ENCODE data around the gene SMYD2. TPM values are rescaled to one million over a fixed set of nuclear protein-coding genes. Genes with fewer than 3 reads are reported as not detected.

Gene SMYD2
- polyA plus RNA-seq, 1 donor from 2014 or later, result 36.9 TPM

GRCh38 chr1:214316593-214316992 is 35.6 kb downstream of the SMYD2 start:
- Histone ChIP-seq H3K79me2 (replicated peaks; ENCODE audit: insufficient read depth, low read length) (no peaks in the 10 kb centered on the region), H3K9me3 (ENCODE audit: low read length) (no peaks in the 10 kb centered on the region), H3K27ac (ENCODE audit: low read length) (no peak overlapping the region), H3K4me2 (ENCODE audit: low read length) (no peak overlapping the region), H2AFZ (ENCODE audit: low read depth, low read length) (no peak overlapping the region), H3K9ac (ENCODE audit: low read length) (no peak overlapping the region), H3K36me3 (ENCODE audit: insufficient read depth, low read length) (no peaks in the 10 kb centered on the region), H3F3A (ENCODE audit: insufficient read depth, low read length, poor library complexity, severe bottlenecking) (no peaks in the 10 kb centered on the region), H4K20me1 (ENCODE audit: insufficient read depth) (no peaks in the 10 kb centered on the region), H3K27me3 (ENCODE audit: insufficient read depth, low read depth, low read length) (no peaks in the 10 kb centered on the region), H3K4me3 (ENCODE audit: low read length) (no peak overlapping the region), H3K9me2 (ENCODE audit: insufficient read depth, low read length) (no peaks in the 10 kb centered on the region)
- TF ChIP-seq MXI1 (conservative IDR thresholded peaks at IDR 0.05; ENCODE audit: poor library complexity, severe bottlenecking) (no peak), SMC3 (conservative IDR thresholded peaks at IDR 0.05; ENCODE audit: poor library complexity) (no peak), EP300 (conservative IDR thresholded peaks at IDR 0.05; ENCODE audit: poor library complexity, severe bottlenecking) (no peak)

GRCh38 chr1:214317300-214317699 is 36.3 kb downstream of the SMYD2 start:
- no peaks in the 10 kb centered on the region for H3F3A ChIP-seq (ENCODE audit: insufficient read depth, low read length, poor library complexity, severe bottlenecking)
- H3K9me3 ChIP-seq (ENCODE audit: low read length), result no peaks in the 10 kb centered on the region
- no peak overlapping the region for H3K27ac ChIP-seq (ENCODE audit: low read length)
- H3K27me3 ChIP-seq (ENCODE audit: insufficient read depth, low read depth, low read length), result no peaks in the 10 kb centered on the region
- no peak overlapping the region for H3K4me2 ChIP-seq (ENCODE audit: low read length)
- H3K79me2 ChIP-seq (replicated peaks; ENCODE audit: insufficient read depth, low read length), result no peaks in the 10 kb centered on the region
- no peak overlapping the region for H3K9ac ChIP-seq (ENCODE audit: low read length)
- H3K36me3 ChIP-seq (ENCODE audit: insufficient read depth, low read length), result no peaks in the 10 kb centered on the region
- H2AFZ ChIP-seq (ENCODE audit: low read depth, low read length), result no peak overlapping the region
- no peak overlapping the region for H3K4me3 ChIP-seq (ENCODE audit: low read length)
- TF ChIP-seq EZH2 (IDR thresholded peaks at IDR 0.05; ENCODE audit: borderline replicate concordance, insufficient read depth, low read length, poor library complexity, severe bottlenecking) (no peak), RAD21 (conservative IDR thresholded peaks at IDR 0.05) (no peak), SMC3 (conservative IDR thresholded peaks at IDR 0.05; ENCODE audit: poor library complexity) (no peak), TAF1 (IDR thresholded peaks at IDR 0.05; ENCODE audit: low read depth) (no peak)
- H3K9me2 ChIP-seq (ENCODE audit: insufficient read depth, low read length), result no peaks in the 10 kb centered on the region
- H4K20me1 ChIP-seq (ENCODE audit: insufficient read depth), result no peaks in the 10 kb centered on the region

- H4K20me1 ChIP-seq (ENCODE audit: insufficient read depth), result no peaks in the 10 kb centered on the region
- H3K36me3 ChIP-seq (ENCODE audit: insufficient read depth, low read length), result no peaks in the 10 kb centered on the region
- TF ChIP-seq MXI1 (conservative IDR thresholded peaks at IDR 0.05; ENCODE audit: poor library complexity, severe bottlenecking) (no peak), EP300 (conservative IDR thresholded peaks at IDR 0.05; ENCODE audit: poor library complexity, severe bottlenecking) (no peak), POLR2AphosphoS5 (IDR thresholded peaks at IDR 0.05) (no peak), SMC3 (conservative IDR thresholded peaks at IDR 0.05; ENCODE audit: poor library complexity) (no peak), REST (IDR thresholded peaks at IDR 0.05; ENCODE audit: borderline replicate concordance) (no peak), CTCF (IDR thresholded peaks at IDR 0.05; ENCODE audit: poor library complexity, severe bottlenecking) (no peak), RAD21 (conservative IDR thresholded peaks at IDR 0.05) (no peak), EZH2 (IDR thresholded peaks at IDR 0.05; ENCODE audit: borderline replicate concordance, insufficient read depth, low read length, poor library complexity, severe bottlenecking) (no peak), TAF1 (IDR thresholded peaks at IDR 0.05; ENCODE audit: low read depth) (no peak)
- H3K79me2 ChIP-seq (replicated peaks; ENCODE audit: insufficient read depth, low read length), result no peaks in the 10 kb centered on the region
- no peak overlapping the region for H2AFZ ChIP-seq (ENCODE audit: low read depth, low read length)
- no peaks in the 10 kb centered on the region for H3F3A ChIP-seq (ENCODE audit: insufficient read depth, low read length, poor library complexity, severe bottlenecking)
- H3K4me3 ChIP-seq (ENCODE audit: low read length), result no peak overlapping the region
- no peak overlapping the region for H3K27ac ChIP-seq (ENCODE audit: low read length)
- no peaks in the 10 kb centered on the region for H3K9me2 ChIP-seq (ENCODE audit: insufficient read depth, low read length)
- H3K4me2 ChIP-seq (ENCODE audit: low read length), result no peak overlapping the region
- no peaks in the 10 kb centered on the region for H3K27me3 ChIP-seq (ENCODE audit: insufficient read depth, low read depth, low read length)
- H3K9ac ChIP-seq (ENCODE audit: low read length), result no peak overlapping the region
- no peaks in the 10 kb centered on the region for H3K9me3 ChIP-seq (ENCODE audit: low read length)
Observed at GRCh38 chr1:214317734-214318133, 36.8 kb downstream of the SMYD2 start.

Data from neural cell (in vitro differentiated cells).